Smooth muscle cell of the brain vasculature (primary cell): ENCODE measurements around the gene FTCD.

Experiments used
- DNase-seq: peaks from one replicate; pipeline ENCODE4 v3.0.0-alpha.2; 2012; ENCODE audit warnings: low read depth, low spot score

Gene FTCD

GRCh38 chr21:46124083-46124925 is 31.1 kb downstream of the FTCD start:
- no peak for DNase-seq

GRCh38 chr21:46122758-46123683 is 32.4 kb downstream of the FTCD start:
- DNase-seq: no peak

- no peak for DNase-seq
Observed at GRCh38 chr21:46122237-46122671, 33.1 kb downstream of the FTCD start.

GRCh38 chr21:46121286-46122221 is 33.8 kb downstream of the FTCD start:
- no peak for DNase-seq

GRCh38 chr21:46120301-46121285 is 34.8 kb downstream of the FTCD start:
- DNase-seq: no peak

- no peak for DNase-seq
Observed at GRCh38 chr21:46119637-46120271, 35.6 kb downstream of the FTCD start.

- DNase-seq: no peak
Observed at GRCh38 chr21:46119144-46119636, 36.2 kb downstream of the FTCD start.

- DNase-seq: no peak
Observed at GRCh38 chr21:46118316-46119143, 36.8 kb downstream of the FTCD start.

GRCh38 chr21:46117586-46118315 is 37.6 kb downstream of the FTCD start:
- no peak for DNase-seq

- DNase-seq: no peak
Observed at GRCh38 chr21:46116776-46117585, 38.4 kb downstream of the FTCD start.

GRCh38 chr21:46116189-46116775 is 39.1 kb downstream of the FTCD start:
- no peak for DNase-seq

- no peak for DNase-seq
Observed at GRCh38 chr21:46115441-46116188, 39.8 kb downstream of the FTCD start.

GRCh38 chr21:46114963-46115362 is 40.4 kb downstream of the FTCD start:
- no peak for DNase-seq

GRCh38 chr21:46113497-46114176 is 41.7 kb downstream of the FTCD start:
- DNase-seq: no peak

GRCh38 chr21:46112725-46113215 is 42.6 kb downstream of the FTCD start:
- no peak for DNase-seq
